Measurements from ENCODE around the gene CHST13. TPM values are rescaled to one million over a fixed set of nuclear protein-coding genes. Genes with fewer than 3 reads are reported as not detected.

The CHST13 gene
- total RNA-seq, 1 donor from 2014 or later: 0.64 TPM

GRCh38 chr3:126553284-126554084, 29.5 kb downstream of the CHST13 start:
- no peaks in the 10 kb centered on the region for H3K9me3 ChIP-seq
- no peak overlapping the region for H3K4me3 ChIP-seq
- no peak for ATAC-seq
- intact Hi-C loops (cut with DNase I): no loop called here
- DNase-seq: peak; percentile 35
- H3K36me3 ChIP-seq: no peaks in the 10 kb centered on the region
- TF ChIP-seq, protein P1, sequence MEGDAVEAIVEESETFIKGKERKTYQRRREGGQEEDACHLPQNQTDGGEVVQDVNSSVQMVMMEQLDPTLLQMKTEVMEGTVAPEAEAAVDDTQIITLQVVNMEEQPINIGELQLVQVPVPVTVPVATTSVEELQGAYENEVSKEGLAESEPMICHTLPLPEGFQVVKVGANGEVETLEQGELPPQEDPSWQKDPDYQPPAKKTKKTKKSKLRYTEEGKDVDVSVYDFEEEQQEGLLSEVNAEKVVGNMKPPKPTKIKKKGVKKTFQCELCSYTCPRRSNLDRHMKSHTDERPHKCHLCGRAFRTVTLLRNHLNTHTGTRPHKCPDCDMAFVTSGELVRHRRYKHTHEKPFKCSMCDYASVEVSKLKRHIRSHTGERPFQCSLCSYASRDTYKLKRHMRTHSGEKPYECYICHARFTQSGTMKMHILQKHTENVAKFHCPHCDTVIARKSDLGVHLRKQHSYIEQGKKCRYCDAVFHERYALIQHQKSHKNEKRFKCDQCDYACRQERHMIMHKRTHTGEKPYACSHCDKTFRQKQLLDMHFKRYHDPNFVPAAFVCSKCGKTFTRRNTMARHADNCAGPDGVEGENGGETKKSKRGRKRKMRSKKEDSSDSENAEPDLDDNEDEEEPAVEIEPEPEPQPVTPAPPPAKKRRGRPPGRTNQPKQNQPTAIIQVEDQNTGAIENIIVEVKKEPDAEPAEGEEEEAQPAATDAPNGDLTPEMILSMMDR (IDR thresholded peaks at IDR 0.05): no peak
- H3K27ac ChIP-seq: no peak overlapping the region
- H3K27me3 ChIP-seq: no peaks in the 10 kb centered on the region
- H3K4me1 ChIP-seq: no peaks in the 10 kb centered on the region

DNA sequence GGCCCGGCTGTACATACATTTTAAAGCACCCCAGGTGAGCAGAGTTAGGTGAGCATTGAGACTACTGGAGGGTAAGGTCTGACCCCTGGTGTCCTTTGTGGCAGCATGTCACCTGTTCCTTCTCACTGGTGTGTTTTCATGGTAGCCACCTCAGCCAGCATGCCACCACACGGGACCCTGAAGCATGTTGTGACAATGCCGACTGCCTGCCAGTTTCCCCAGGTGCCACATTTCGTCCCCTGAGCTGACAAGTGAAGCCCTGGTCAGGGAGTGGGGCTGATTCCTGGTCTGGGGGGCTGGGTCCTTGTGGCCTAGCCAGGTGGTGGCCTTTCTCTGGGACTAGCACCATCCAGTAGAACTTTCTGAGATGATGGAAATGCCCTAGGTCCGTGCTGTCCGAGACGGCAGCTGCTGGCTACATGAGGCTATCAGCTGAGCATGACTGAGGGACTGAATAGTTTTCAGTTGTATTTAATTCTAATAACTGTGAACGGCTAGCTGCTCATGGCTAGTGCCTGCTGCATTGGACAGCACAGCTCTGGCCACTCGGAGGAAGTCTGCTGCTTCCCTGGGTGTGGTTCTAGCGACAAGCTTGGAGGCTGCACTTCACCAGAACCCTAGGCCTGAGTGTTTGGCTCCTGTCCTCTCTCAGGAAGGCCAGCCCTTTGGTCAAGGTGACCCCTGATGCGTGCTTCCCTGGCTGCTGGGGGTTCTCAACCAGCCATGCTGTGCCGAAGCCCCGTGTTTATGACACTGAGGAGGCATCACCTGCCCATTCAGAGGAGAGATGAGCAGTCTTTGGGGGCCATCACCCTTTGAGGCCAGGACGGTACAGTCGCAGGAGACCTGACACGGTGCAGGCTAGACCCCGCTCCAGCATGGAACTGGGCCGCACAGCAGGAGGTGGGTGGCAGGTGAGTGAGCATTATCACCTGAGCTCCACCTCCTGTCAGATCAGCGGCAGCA, 30.9 kb downstream of the CHST13 start:
- Histone ChIP-seq H3K27ac (no peak overlapping the region), H3K4me1 (no peaks in the 10 kb centered on the region), H3K27me3 (no peaks in the 10 kb centered on the region), H3K9me3 (no peaks in the 10 kb centered on the region), H3K36me3 (no peaks in the 10 kb centered on the region), H3K4me3 (no peak overlapping the region)
- TF ChIP-seq, protein P1 (IDR thresholded peaks at IDR 0.05): no peak
- intact Hi-C loops (cut with DNase I): no loop called here
- ATAC-seq: no peak
- peak; percentile 57 for DNase-seq

GRCh38 chr3:126555795-126556636, 32.1 kb downstream of the CHST13 start:
- no peaks in the 10 kb centered on the region for H3K9me3 ChIP-seq
- peak; percentile 45 for DNase-seq
- no peaks in the 10 kb centered on the region for H3K27me3 ChIP-seq
- no peak overlapping the region for H3K27ac ChIP-seq
- intact Hi-C loops (cut with DNase I): no loop called here
- TF ChIP-seq, protein P1 (IDR thresholded peaks at IDR 0.05): no peak
- no peak overlapping the region for H3K4me3 ChIP-seq
- no peaks in the 10 kb centered on the region for H3K4me1 ChIP-seq
- no peak for ATAC-seq
- no peaks in the 10 kb centered on the region for H3K36me3 ChIP-seq

GRCh38 chr3:126556637-126557414, 32.9 kb downstream of the CHST13 start:
- intact Hi-C loops (cut with DNase I): no loop called here
- Histone ChIP-seq H3K9me3 (no peaks in the 10 kb centered on the region), H3K4me1 (no peaks in the 10 kb centered on the region), H3K27me3 (no peaks in the 10 kb centered on the region), H3K27ac (no peak overlapping the region), H3K4me3 (no peak overlapping the region), H3K36me3 (no peaks in the 10 kb centered on the region)
- no peak for ATAC-seq
- peak; percentile 44 for DNase-seq
- TF ChIP-seq, protein P1 (IDR thresholded peaks at IDR 0.05): no peak

DNA sequence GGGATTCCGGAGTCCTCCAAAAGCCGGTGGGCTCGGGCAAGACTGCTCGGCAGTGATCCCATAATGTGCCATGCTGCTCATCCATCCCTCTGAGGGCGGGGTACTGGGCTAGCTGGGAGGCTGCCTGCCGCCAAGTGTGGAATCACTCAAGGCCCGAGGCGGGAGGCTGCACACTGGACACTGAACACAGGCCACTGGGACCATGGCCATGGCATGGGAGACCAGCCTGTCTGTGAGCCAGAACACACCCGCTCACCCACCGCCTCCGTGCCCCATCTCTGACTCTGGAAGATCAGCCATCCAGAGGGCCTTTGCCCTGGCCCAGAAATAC, 33.4 kb downstream of the CHST13 start:
- intact Hi-C loops (cut with DNase I): no loop called here
- Histone ChIP-seq H3K27me3 (no peaks in the 10 kb centered on the region), H3K4me3 (no peak overlapping the region), H3K9me3 (peaks cover 2% of the 10 kb centered on the region), H3K27ac (no peak overlapping the region), H3K4me1 (no peaks in the 10 kb centered on the region), H3K36me3 (no peaks in the 10 kb centered on the region)
- DNase-seq (peak; percentile 54), ATAC-seq (no peak)
- TF ChIP-seq, protein P1 (IDR thresholded peaks at IDR 0.05): no peak

Data from upper lobe of right lung (tissue), 1 donor.